Dendritic cell treated with granulocyte-macrophage colony-stimulating factor and Interleukin-4, amounts not matched to agents 40 ng/mL and 50 ng/mL, for 4 days (primary cell): ENCODE data around the gene ULK4.
"Not testable (repeated sequence)": the region's sequence is repeated elsewhere in the genome, so short reads cannot be mapped to it uniquely, and the experiment has no call there.

ENCODE experiments used
- H3K27ac Mint-ChIP-seq: one replicate; pipeline ENCODE4 v1.8.0; 2022; ENCODE audit warnings: mild to moderate bottlenecking, mixed read lengths
- H3K27me3 Mint-ChIP-seq: one replicate; pipeline ENCODE4 v1.8.0; 2022; ENCODE audit warnings: mild to moderate bottlenecking, mixed read lengths
- H3K36me3 Mint-ChIP-seq: one replicate; pipeline ENCODE4 v1.8.0; 2022; ENCODE audit warnings: low read depth, mixed read lengths
- H3K4me1 Mint-ChIP-seq: one replicate; pipeline ENCODE4 v1.8.0; 2022; ENCODE audit warnings: low read depth, mixed read lengths
- H3K4me3 Mint-ChIP-seq: one replicate; pipeline ENCODE4 v1.8.0; 2022; ENCODE audit warnings: mild to moderate bottlenecking, moderate library complexity, mixed read lengths
- H3K9me3 Mint-ChIP-seq: one replicate; pipeline ENCODE4 v1.8.0; 2022; ENCODE audit warnings: mixed read lengths
- intact Hi-C: fragments of 100-400 bp; cut with micrococcal nuclease; formaldehyde crosslinking; loops from one replicate; pipeline ENCODE4 v1.15.0; 2022

ULK4 gene

DNA sequence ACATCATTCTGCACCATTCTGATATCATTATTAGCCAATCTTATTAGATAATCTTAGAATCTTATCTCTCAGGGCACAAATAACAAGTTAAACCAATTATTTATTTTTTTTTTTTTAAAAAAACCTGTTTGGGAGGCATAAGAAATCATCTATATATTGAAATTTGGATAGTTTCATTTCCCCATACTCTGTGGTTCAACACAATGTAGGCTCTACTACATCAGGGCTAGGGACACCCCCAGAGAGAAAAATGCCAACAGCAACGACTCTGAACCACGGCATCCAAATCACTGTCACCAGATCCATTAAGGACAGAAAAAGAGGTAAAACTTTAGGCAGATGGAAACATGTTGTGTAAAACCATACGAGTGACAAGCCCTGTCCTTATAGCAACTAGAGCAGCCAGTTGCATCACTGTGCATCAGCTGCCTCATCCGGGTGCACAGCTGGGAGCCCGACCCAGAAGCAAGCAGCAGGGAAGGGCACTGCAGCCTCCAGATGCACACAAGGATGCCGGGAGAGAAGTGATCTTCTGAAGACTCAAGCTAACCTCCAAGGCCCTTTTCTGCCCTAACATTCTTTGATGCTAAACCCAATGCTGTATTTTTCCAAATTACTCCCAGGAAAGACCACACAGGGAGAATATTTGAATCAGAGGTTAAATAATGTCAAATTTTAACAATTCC, 381.5 kb downstream of the ULK4 start:
- intact Hi-C loops: no loop called here
- Mint-ChIP-seq H3K9me3 (peaks cover 11% of the 10 kb centered on the region), H3K27ac (no peak overlapping the region), H3K36me3 (no peaks in the 10 kb centered on the region), H3K4me3 (no peak overlapping the region), H3K4me1 (no peaks in the 10 kb centered on the region), H3K27me3 (no peaks in the 10 kb centered on the region)

DNA sequence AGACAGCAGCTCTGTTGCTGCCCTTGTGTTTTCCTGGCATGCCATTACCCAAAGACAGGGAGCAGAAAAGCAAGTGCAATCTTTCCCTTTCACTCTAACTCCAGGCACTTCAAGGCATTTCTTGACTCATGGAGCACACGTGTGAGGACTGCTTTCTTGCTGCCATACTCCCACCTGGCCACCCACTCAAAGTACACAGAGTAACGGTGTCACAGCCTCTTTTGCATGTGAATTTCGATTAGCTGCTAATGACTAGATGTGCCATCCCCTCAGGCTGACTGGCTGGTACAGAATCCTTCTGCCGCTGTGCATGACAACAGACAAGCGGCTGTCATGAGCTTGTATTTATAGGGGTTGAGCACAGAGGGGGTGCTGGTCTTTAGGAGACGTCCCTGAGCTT, 382.0 kb downstream of the ULK4 start:
- Mint-ChIP-seq H3K27me3 (no peaks in the 10 kb centered on the region), H3K36me3 (no peaks in the 10 kb centered on the region), H3K4me1 (no peaks in the 10 kb centered on the region), H3K27ac (no peak overlapping the region), H3K9me3 (peaks cover 11% of the 10 kb centered on the region), H3K4me3 (no peak overlapping the region)
- intact Hi-C loops: no loop called here

DNA sequence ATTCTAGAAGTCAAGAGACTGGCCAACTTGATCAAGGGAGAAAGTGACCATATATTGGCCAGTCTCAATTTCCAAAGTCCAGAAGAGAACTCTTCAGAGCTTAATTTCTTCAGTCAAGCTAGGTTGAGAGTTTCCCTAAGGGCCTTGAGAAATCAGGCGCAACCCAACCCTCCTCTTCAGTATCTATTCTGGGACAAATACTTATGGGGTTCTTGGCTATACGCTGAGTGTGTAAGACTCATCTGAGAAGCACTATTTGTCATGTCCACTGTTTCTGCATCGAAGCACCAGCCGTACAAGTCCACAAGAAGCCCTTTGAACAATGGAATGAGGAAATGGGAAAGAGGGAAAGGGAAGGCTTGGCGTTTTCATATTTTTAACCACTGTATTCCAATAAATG, 383.1 kb downstream of the ULK4 start:
- Mint-ChIP-seq H3K9me3 (peaks cover 11% of the 10 kb centered on the region), H3K36me3 (no peaks in the 10 kb centered on the region), H3K27ac (no peak overlapping the region), H3K4me3 (no peak overlapping the region), H3K4me1 (no peaks in the 10 kb centered on the region), H3K27me3 (no peaks in the 10 kb centered on the region)
- intact Hi-C loops: no loop called here

DNA sequence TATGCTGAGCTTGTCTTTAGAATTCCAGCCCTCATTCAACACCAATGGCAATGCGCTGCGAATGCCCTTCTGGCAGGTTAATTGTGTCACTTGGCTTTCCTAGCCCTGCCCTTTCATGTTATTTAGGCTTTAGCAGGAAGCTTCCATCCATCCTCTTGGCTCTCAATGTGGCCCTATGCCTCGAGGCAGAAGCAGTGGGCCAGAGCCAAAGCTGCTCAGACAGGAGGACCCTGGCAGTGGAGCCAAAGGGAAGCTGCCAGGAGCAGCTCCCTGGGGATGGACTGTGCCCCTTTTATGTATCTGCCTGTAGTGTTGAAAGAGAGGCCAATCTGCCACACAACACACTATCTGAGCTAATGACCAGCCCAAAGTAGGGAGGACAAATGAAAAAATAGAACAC, 386.2 kb downstream of the ULK4 start:
- Mint-ChIP-seq H3K27ac (no peak overlapping the region), H3K36me3 (no peaks in the 10 kb centered on the region), H3K4me1 (no peaks in the 10 kb centered on the region), H3K9me3 (no peaks in the 10 kb centered on the region), H3K27me3 (no peaks in the 10 kb centered on the region), H3K4me3 (no peak overlapping the region)
- intact Hi-C loops: no loop called here

DNA sequence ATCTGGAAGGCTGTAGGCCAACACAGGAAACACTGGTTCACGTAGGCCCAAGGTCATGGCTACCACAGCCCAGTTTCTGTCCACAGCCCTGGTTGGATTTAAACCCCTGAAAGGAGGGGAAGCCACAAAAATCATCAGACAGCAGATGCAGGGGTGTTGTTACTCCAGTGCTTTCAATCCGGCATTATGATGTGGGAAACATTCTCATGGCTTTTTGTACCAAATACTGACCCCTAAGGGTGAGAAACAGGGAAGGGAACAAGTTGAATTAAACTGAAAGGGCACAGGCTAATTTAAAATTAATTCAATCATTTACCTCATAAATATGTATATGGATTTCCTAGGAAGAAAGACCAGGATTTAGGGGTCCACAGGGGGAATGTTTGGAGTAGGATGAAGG, 387.0 kb downstream of the ULK4 start:
- no peaks in the 10 kb centered on the region for H3K4me1 Mint-ChIP-seq
- intact Hi-C loops: no loop called here
- no peaks in the 10 kb centered on the region for H3K36me3 Mint-ChIP-seq
- no peak overlapping the region for H3K27ac Mint-ChIP-seq
- H3K9me3 Mint-ChIP-seq: no peaks in the 10 kb centered on the region
- H3K27me3 Mint-ChIP-seq: no peaks in the 10 kb centered on the region
- no peak overlapping the region for H3K4me3 Mint-ChIP-seq

DNA sequence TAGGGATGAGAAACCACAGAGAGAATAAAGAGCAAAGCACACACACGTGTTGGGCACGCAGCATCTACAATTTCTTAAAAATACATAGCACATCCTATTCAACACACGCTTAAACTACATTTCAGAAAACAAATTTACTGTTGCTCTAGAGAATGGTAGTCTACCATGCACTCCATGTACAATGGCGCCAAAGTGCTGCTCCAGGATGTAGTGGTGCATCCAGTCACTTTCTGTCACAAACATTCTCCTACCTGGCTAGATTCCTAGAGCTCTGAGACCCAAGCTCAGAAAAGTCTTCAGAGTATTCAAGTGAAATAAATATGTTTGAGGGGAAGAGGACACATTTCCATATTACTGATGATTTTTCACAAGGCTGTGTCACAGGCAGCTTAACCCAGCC, 388.3 kb downstream of the ULK4 start:
- intact Hi-C loops: no loop called here
- Mint-ChIP-seq H3K9me3 (no peaks in the 10 kb centered on the region), H3K36me3 (no peaks in the 10 kb centered on the region), H3K27me3 (no peaks in the 10 kb centered on the region), H3K4me3 (no peak overlapping the region), H3K4me1 (no peaks in the 10 kb centered on the region), H3K27ac (no peak overlapping the region)

DNA sequence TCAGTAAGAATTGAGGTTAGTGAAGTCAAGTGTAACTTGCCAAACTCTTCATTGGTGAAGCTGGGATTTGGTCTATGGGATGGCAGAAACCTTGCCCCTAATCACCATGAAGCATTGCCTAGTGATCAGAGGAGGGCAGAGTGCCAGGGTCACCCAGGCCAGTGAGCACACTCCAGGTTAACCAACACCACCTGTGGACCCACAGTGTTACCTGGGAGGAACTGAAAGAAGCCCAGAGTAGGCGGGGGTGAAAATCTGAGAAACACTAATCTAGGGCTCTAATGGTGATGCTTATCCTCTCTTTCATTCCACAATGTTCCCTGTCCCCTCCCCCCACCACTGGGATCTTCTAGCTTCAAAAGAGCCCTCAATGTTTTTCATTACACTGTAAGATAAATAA, 389.8 kb downstream of the ULK4 start:
- intact Hi-C loops: no loop called here
- H3K36me3 Mint-ChIP-seq: no peaks in the 10 kb centered on the region
- no peaks in the 10 kb centered on the region for H3K4me1 Mint-ChIP-seq
- H3K27ac Mint-ChIP-seq: no peak overlapping the region
- no peaks in the 10 kb centered on the region for H3K27me3 Mint-ChIP-seq
- no peaks in the 10 kb centered on the region for H3K9me3 Mint-ChIP-seq
- no peak overlapping the region for H3K4me3 Mint-ChIP-seq

DNA sequence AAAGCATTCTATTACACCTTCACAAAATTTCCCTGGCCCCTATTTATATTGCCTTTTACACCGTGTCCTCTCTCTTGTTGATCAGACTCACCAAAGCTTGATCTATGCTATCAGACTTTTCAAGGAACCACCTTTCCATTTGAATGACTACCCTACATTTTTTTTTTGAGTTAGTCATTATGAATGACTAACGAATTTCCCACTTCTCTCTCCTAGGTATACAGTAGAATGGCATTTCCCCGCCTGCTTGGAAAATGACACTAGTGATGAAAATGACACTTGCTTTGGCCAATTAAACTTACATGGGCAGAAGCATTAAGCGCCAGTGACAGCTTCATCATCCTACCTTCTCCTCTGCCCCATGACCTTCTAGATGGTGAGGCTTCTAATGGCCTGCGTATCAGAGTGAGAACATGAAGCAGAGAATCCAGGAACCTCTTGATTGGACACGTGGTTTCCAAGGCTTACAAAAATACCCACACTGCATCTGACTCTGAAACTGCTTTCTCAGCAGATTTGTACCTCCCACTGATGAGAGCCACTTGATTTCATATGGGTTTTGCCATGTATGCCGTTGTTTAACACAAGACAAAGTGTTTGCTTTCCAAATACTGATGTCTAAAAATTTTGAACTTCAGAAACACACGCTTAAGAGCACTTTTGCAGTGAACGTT, 392.1 kb downstream of the ULK4 start:
- Mint-ChIP-seq H3K36me3 (no peaks in the 10 kb centered on the region), H3K4me3 (no peak overlapping the region), H3K4me1 (no peaks in the 10 kb centered on the region), H3K9me3 (no peaks in the 10 kb centered on the region), H3K27ac (no peak overlapping the region), H3K27me3 (no peaks in the 10 kb centered on the region)
- intact Hi-C loops: no loop called here

DNA sequence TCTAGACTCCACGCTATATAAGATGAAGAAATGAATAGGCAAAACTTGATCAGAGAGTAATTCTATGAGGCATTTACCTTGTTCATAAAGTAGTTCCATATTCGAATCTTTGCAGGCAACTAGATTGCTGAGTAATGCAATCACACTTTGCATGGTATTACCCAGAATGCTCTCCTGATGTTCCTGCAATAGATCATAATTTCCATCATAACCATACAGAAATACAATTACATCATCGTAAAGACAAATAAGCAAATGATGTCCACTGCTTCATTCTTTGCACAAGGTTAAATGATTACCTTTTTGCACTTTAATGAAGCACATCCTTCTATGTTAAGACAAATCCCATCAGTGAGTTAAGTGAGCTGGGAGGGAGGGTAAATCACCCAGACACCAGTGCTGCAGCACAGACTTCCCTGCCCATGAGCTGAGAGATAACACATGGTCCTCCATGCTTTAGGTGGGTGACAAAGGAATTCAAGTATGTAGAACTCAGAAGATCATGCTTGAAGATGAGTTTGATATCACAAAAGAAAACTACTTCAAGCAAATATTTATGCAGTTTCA, 395.9 kb downstream of the ULK4 start:
- H3K27me3 Mint-ChIP-seq: no peaks in the 10 kb centered on the region
- H3K4me1 Mint-ChIP-seq: no peaks in the 10 kb centered on the region
- H3K27ac Mint-ChIP-seq: no peak overlapping the region
- intact Hi-C loops: no loop called here
- H3K9me3 Mint-ChIP-seq: peaks cover 17% of the 10 kb centered on the region
- no peak overlapping the region for H3K4me3 Mint-ChIP-seq
- no peaks in the 10 kb centered on the region for H3K36me3 Mint-ChIP-seq

DNA sequence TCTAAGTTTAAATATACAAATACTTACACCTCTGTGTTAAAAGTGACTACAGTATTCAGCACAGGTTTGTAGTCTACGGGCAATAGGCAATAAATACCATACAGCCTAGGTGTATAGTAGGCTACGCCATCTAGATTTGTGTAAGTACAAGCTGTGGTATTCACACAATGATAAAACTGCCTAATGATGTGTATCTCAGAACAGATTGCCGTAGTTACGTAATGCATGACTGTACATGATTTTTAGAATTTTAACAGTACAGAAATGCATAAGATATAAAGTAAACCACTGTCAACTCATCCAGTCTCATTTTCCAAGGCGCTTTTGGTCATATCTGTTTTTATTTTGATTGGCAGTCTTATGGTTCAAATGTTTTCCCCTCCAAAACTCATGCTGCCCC, 396.9 kb downstream of the ULK4 start:
- Mint-ChIP-seq H3K4me1 (no peaks in the 10 kb centered on the region), H3K27ac (no peak overlapping the region), H3K27me3 (no peaks in the 10 kb centered on the region), H3K9me3 (peaks cover 17% of the 10 kb centered on the region), H3K36me3 (no peaks in the 10 kb centered on the region), H3K4me3 (no peak overlapping the region)
- intact Hi-C loops: no loop called here

DNA sequence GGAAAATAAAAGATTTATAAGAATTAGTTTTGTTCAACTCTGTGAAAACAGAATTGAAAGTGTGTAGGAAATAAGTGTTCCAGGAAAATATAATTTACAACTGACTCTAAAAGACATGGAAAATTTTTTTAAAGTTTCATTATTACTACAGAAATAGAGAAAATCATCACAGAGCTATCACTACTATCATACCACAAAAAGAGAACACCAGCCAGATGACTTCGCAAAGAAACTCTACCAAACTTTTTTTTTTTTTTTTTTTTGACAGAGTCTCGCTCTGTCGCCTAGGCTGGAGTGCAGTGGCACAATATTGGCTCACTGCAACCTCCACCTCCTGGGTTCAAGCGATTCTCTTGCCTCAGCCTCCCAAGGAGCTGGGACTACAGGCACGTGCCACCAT, 405.7 kb downstream of the ULK4 start:
- H3K4me3 Mint-ChIP-seq, H3K4me1 Mint-ChIP-seq, intact Hi-C loops, H3K36me3 Mint-ChIP-seq, H3K27me3 Mint-ChIP-seq, H3K27ac Mint-ChIP-seq: not testable (repeated sequence)
- H3K9me3 Mint-ChIP-seq: peaks cover 20% of the 10 kb centered on the region

DNA sequence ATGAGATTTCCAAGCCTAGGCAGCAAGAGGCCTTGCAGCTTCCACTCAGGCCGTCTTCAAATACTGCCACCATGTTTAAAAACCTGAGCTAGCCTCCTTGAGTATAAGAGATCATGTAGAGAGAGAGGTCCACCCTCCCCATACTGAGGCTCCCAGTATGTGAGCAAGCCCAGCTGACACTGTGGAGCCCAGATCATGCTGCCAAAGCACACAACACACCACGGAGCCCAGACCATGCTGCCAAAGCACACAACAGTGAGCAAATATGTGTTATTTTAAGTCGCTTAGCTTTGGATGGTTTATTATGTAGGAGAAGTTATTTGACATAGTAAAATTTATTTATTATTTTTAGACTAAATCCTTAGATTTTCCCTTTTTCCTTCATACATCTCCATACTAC, 428.9 kb downstream of the ULK4 start:
- no peaks in the 10 kb centered on the region for H3K9me3 Mint-ChIP-seq
- H3K36me3 Mint-ChIP-seq: no peaks in the 10 kb centered on the region
- no peak overlapping the region for H3K4me3 Mint-ChIP-seq
- intact Hi-C loops: no loop called here
- H3K27ac Mint-ChIP-seq: no peak overlapping the region
- no peaks in the 10 kb centered on the region for H3K4me1 Mint-ChIP-seq
- H3K27me3 Mint-ChIP-seq: no peaks in the 10 kb centered on the region

DNA sequence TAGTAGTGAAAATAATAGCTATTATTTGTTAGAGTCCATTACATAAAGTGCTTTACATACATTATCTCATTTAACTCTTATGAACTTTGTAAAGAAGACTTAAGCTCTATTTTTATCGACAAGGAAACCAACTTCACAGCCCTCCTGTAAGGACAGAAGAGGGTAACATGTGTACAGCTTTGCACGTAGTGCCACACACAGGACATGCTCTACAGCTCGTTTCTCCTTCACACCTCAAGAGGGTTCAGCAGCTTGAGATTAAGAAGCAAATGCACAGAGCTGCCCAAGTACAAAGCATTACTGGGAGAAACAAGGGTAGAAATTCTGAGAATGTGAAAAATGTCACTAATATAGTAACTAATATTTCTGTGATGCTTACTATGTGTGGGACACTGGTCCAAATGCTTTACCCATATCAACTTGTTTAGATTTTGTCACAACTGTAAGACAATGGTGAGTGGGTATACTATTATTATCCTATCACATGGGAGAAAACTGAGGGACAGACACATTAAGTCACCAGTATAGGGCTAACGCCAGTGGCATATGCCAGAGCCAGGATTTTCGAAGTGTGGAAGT, 434.8 kb downstream of the ULK4 start:
- no peaks in the 10 kb centered on the region for H3K9me3 Mint-ChIP-seq
- H3K4me3 Mint-ChIP-seq: no peak overlapping the region
- H3K27ac Mint-ChIP-seq: no peak overlapping the region
- H3K4me1 Mint-ChIP-seq: no peaks in the 10 kb centered on the region
- no peaks in the 10 kb centered on the region for H3K36me3 Mint-ChIP-seq
- intact Hi-C loops: no loop called here
- H3K27me3 Mint-ChIP-seq: no peaks in the 10 kb centered on the region

DNA sequence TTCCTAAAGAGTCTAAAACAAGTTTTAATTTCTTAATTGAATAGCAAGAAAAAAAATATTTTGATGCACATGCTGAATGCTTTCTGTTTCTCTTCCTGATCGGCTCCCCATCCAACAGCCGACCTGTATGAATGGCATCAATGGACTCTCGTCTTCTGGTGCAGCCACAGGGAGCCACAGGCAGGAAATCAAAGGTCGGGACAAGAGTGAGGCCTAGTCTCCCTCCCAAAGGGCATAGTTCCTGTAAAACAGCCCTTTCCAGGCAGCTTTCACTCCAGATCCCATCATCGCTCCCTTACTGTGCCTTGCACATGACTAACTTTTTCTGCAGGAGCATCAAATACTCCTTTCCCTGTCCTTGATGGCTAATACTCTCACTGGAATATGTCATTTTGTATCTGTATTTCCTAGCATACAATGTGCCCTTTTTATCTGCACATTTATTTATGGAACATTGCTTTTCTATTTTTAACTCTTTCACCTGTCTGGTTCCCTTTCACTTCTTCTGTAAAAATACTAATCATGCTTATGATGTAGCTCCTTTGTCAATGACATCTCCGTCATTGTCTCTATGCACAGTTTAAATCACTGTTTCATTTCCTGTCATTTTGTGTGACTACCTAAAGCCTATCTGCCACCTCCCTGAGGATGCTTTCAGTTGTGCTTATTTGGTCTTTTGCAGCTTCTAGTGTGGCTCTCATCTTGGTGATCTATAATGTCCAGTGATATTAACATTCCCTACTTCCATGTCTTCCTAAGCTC, 436.4 kb downstream of the ULK4 start:
- no peaks in the 10 kb centered on the region for H3K9me3 Mint-ChIP-seq
- no peaks in the 10 kb centered on the region for H3K4me1 Mint-ChIP-seq
- H3K27me3 Mint-ChIP-seq: no peaks in the 10 kb centered on the region
- no peak overlapping the region for H3K4me3 Mint-ChIP-seq
- no peaks in the 10 kb centered on the region for H3K36me3 Mint-ChIP-seq
- intact Hi-C loops: no loop called here
- H3K27ac Mint-ChIP-seq: no peak overlapping the region
